WTC11 (cell line): ENCODE results near the gene PRAC2. TPM values are rescaled to one million over a fixed set of nuclear protein-coding genes. Genes with fewer than 3 reads are reported as not detected.

Experiments
- ATAC-seq: fragments of 200-7000 bp; cut with Tn5 transposase; 2 replicates; pipeline ENCODE4 v1.10.0; 2021; ENCODE audit warnings: mild to moderate bottlenecking, moderate library complexity
- CTCF ChIA-PET: fragments of 300-600 bp; sonication (Branson Sonifier 250); formaldehyde crosslinking; loops from one replicate; lab custom pipeline; 2021; ENCODE audit warnings: antibody characterized with exemption; lab: Charles Lee
- POLR2A ChIA-PET: fragments of 350-600 bp; sonication (Branson Sonifier 250); formaldehyde crosslinking; loops from one replicate; lab custom pipeline; 2021; ENCODE audit warnings: antibody characterized with exemption; lab: Charles Lee
- DNase-seq: peaks from one replicate; pipeline ENCODE4 v3.0.0; 2021; ENCODE audit warnings: low spot score
- H3K27ac Mint-ChIP-seq: 2 replicates; pipeline ENCODE4 v1.8.0; 2021; ENCODE audit warnings: mixed read lengths
- H3K27me3 Mint-ChIP-seq: 2 replicates; pipeline ENCODE4 v1.8.0; 2021; ENCODE audit warnings: low read depth, mild to moderate bottlenecking, moderate library complexity, mixed read lengths
- H3K36me3 Mint-ChIP-seq: 2 replicates; pipeline ENCODE4 v1.8.0; 2021; ENCODE audit warnings: mixed read lengths
- H3K4me1 Mint-ChIP-seq: 2 replicates; pipeline ENCODE4 v1.8.0; 2022; ENCODE audit warnings: mixed read lengths
- H3K4me3 Mint-ChIP-seq: 2 replicates; pipeline ENCODE4 v1.8.0; 2021; ENCODE audit warnings: mild to moderate bottlenecking, moderate library complexity, mixed read lengths
- H3K9me3 Mint-ChIP-seq: 2 replicates; pipeline ENCODE4 v1.8.0; 2021; ENCODE audit warnings: mixed read lengths
- CBFB ChIP-seq: sonication (generic); formaldehyde crosslinking; IDR thresholded peaks from 2 replicates; pipeline ENCODE4 v1.8.1; 2022; ENCODE audit warnings: mild to moderate bottlenecking, low read depth, missing genetic modification reagents
- ETV6 ChIP-seq: sonication (generic); formaldehyde crosslinking; IDR thresholded peaks from 2 replicates; pipeline ENCODE4 v1.8.1; 2022; ENCODE audit warnings: mild to moderate bottlenecking, missing genetic modification reagents
- FOXP4 ChIP-seq: sonication (generic); formaldehyde crosslinking; IDR thresholded peaks from 2 replicates; pipeline ENCODE4 v1.8.0; 2022; ENCODE audit warnings: mild to moderate bottlenecking, missing genetic modification reagents
- GABPB1 ChIP-seq: sonication (generic); formaldehyde crosslinking; IDR thresholded peaks from 2 replicates; pipeline ENCODE4 v1.8.1; 2023; ENCODE audit warnings: mild to moderate bottlenecking, missing genetic modification reagents
- IRF1 ChIP-seq: sonication (generic); formaldehyde crosslinking; IDR thresholded peaks from 2 replicates; pipeline ENCODE4 v1.8.0; 2023; ENCODE audit warnings: missing genetic modification reagents
- MAX ChIP-seq: sonication (generic); formaldehyde crosslinking; IDR thresholded peaks from 2 replicates; pipeline ENCODE4 v1.8.0; 2022; ENCODE audit warnings: mild to moderate bottlenecking, missing genetic modification reagents
- MXD4 ChIP-seq: fragments of 250-450 bp; sonication (Bioruptor Pico); IDR thresholded peaks from 2 replicates; pipeline ENCODE4 v1.8.0; 2021; ENCODE audit warnings: mild to moderate bottlenecking, moderate library complexity, borderline replicate concordance
- SOX15 ChIP-seq: fragments of 250-450 bp; sonication (Bioruptor Pico); IDR thresholded peaks from 2 replicates; pipeline ENCODE4 v1.9.0; 2021; ENCODE audit warnings: mild to moderate bottlenecking
- TP53 ChIP-seq: sonication (generic); formaldehyde crosslinking; IDR thresholded peaks from 2 replicates; pipeline ENCODE4 v1.8.1; 2023; ENCODE audit warnings: mild to moderate bottlenecking, missing genetic modification reagents
- ZMAT4 ChIP-seq: fragments of 250-450 bp; sonication (Bioruptor Pico); IDR thresholded peaks from 2 replicates; pipeline ENCODE4 v1.9.0; 2021; ENCODE audit warnings: mild to moderate bottlenecking
- ZNF121 ChIP-seq: sonication (generic); formaldehyde crosslinking; IDR thresholded peaks from 2 replicates; pipeline ENCODE4 v1.8.0; 2023; ENCODE audit warnings: missing genetic modification reagents
- ZNF219 ChIP-seq: sonication (generic); formaldehyde crosslinking; IDR thresholded peaks from 2 replicates; pipeline ENCODE4 v1.8.0; 2023; ENCODE audit warnings: missing genetic modification reagents, mild to moderate bottlenecking, borderline replicate concordance
- ZNF263 ChIP-seq: sonication (generic); formaldehyde crosslinking; IDR thresholded peaks from 2 replicates; pipeline ENCODE4 v1.8.1; 2022; ENCODE audit warnings: low read depth, mild to moderate bottlenecking, moderate library complexity, missing genetic modification reagents
- ZNF416 ChIP-seq: fragments of 250-450 bp; sonication (Bioruptor Pico); IDR thresholded peaks from 2 replicates; pipeline ENCODE4 v1.9.0; 2021; ENCODE audit warnings: mild to moderate bottlenecking, inconsistent platforms
- ZNF532 ChIP-seq: fragments of 250-450 bp; sonication (Bioruptor Pico); IDR thresholded peaks from 2 replicates; pipeline ENCODE4 v1.9.0; 2021; ENCODE audit warnings: mild to moderate bottlenecking, borderline replicate concordance
- total RNA-seq: library from RNA; stranded (reverse); gene quantifications from 3 replicates; pipeline ENCODE4 v1.2.3, GENCODE V29; 2021

Gene PRAC2
- total RNA-seq, 1 experiment from 2014 or later = 22.3 TPM

GRCh38 chr17:48753794-48754499, 31.0 kb downstream of the PRAC2 start (continued):
- TF ChIP-seq ZNF532 = no peak
- no peak for TF ChIP-seq ZMAT4
- TF ChIP-seq ZNF263 (CRISPR knock-in tag) = no peak
- no peak for TF ChIP-seq ETV6 (CRISPR knock-in tag)
- no peak for TF ChIP-seq MAX (CRISPR knock-in tag)
- no peak for TF ChIP-seq ZNF219 (CRISPR knock-in tag)
- no peak for TF ChIP-seq MXD4
- TF ChIP-seq FOXP4 (CRISPR knock-in tag) = no peak
- TF ChIP-seq ZNF416 (CRISPR knock-in tag) = no peak
- no peak for TF ChIP-seq ZNF121 (CRISPR knock-in tag)
- no peak for TF ChIP-seq GABPB1 (CRISPR knock-in tag)
- no peak for TF ChIP-seq SOX15
- no peak for TF ChIP-seq IRF1 (CRISPR knock-in tag)
- TF ChIP-seq CBFB (CRISPR knock-in tag) = no peak
- TF ChIP-seq, all 79 proteins: peak for 0

GRCh38 chr17:48754500-48755261, 31.7 kb downstream of the PRAC2 start:
- Mint-ChIP-seq H3K27ac (no peak overlapping the region), H3K4me1 (peaks cover 22% of the 10 kb centered on the region), H3K9me3 (no peaks in the 10 kb centered on the region), H3K4me3 (peak overlapping the region; percentile 56)
- peak; percentile 79 for DNase-seq
- ChIA-PET POLR2A (no interaction called here), CTCF (interaction anchor here (0.6 to 2.4 kb wide), 9 partner anchors 11 to 124 kb away, joined by 3 to 14 read pairs (median 5); no protein-coding TSS in a partner anchor)
- peak; percentile 77 for ATAC-seq
- TF ChIP-seq MAX (CRISPR knock-in tag) = peak; percentile 33; the same call in 1 of the 2 replicates
- no peak for TF ChIP-seq TP53 (CRISPR knock-in tag)
- TF ChIP-seq, all 79 proteins: peak for 1
- Mint-ChIP-seq H3K36me3 (no peaks in the 10 kb centered on the region), H3K27me3 (peaks cover 99% of the 10 kb centered on the region)
